ENCODE data around the gene APOA5.
"Not testable (repeated sequence)": the region's sequence is repeated elsewhere in the genome, so short reads cannot be mapped to it uniquely, and the experiment has no call there.

APOA5 gene

GRCh38 chr11:116791813-116792143, at the start of gene APOA5:
Gene APOA5 (minus strand): TSS chr11:116791879. CDS start chr11:116791860, 19 bp downstream.
- no peaks in the 10 kb centered on the region for H3K9me3 Mint-ChIP-seq
- H3K27ac Mint-ChIP-seq, result no peak within 1 kb of the TSS
- peaks cover 3 to 8% of the 10 kb centered on the region in 2 donors for H3K36me3 Mint-ChIP-seq
- peaks cover 13 to 26% of the 10 kb centered on the region in 2 donors for H3K4me1 Mint-ChIP-seq
- H3K27me3 Mint-ChIP-seq, result peaks cover 7 to 10% of the 10 kb centered on the region in 2 donors
- ATAC-seq (replicated peaks) (no peak), DNase-seq (no peak)
- H3K4me3 Mint-ChIP-seq, result peak within 1 kb of the TSS in 1 of 2 donors; percentile 19

GRCh38 chr11:116840746-116841296, 49.1 kb upstream of the APOA5 start:
- Mint-ChIP-seq H3K4me3 (no peak overlapping the region), H3K9me3 (no peaks in the 10 kb centered on the region), H3K4me1 (peaks cover 3 to 5% of the 10 kb centered on the region in 2 donors), H3K27ac (peak overlapping the region; percentile 31), H3K27me3 (peaks cover 0 to 3% of the 10 kb centered on the region in 2 donors), H3K36me3 (peaks cover 17 to 21% of the 10 kb centered on the region in 2 donors)
- DNase-seq, result no peak
- ATAC-seq (replicated peaks), result no peak

GRCh38 chr11:116840224-116840745, 48.6 kb upstream of the APOA5 start:
- Mint-ChIP-seq H3K27me3 (peaks cover 0 to 3% of the 10 kb centered on the region in 2 donors), H3K9me3 (no peaks in the 10 kb centered on the region), H3K4me1 (peaks cover 5 to 11% of the 10 kb centered on the region in 2 donors), H3K27ac (no peak overlapping the region), H3K4me3 (no peak overlapping the region), H3K36me3 (peaks cover 14 to 18% of the 10 kb centered on the region in 2 donors)
- no peak for ATAC-seq (replicated peaks)
- DNase-seq, result no peak

GRCh38 chr11:116838321-116839084, 46.8 kb upstream of the APOA5 start:
- H3K4me3 Mint-ChIP-seq, result no peak overlapping the region
- peaks cover 0 to 3% of the 10 kb centered on the region in 2 donors for H3K27me3 Mint-ChIP-seq
- H3K9me3 Mint-ChIP-seq, result no peaks in the 10 kb centered on the region
- ATAC-seq (replicated peaks), result no peak
- no peak for DNase-seq
- peaks cover 11 to 18% of the 10 kb centered on the region in 2 donors for H3K4me1 Mint-ChIP-seq
- H3K27ac Mint-ChIP-seq, result no peak overlapping the region
- H3K36me3 Mint-ChIP-seq, result peaks cover 5 to 7% of the 10 kb centered on the region in 2 donors

- no peak for DNase-seq
- no peak within 1 kb of the TSS for H3K4me3 Mint-ChIP-seq
- peaks cover 0 to 3% of the 10 kb centered on the region in 2 donors for H3K27me3 Mint-ChIP-seq
- no peaks in the 10 kb centered on the region for H3K36me3 Mint-ChIP-seq
- no peak for ATAC-seq (replicated peaks)
- no peak within 1 kb of the TSS for H3K27ac Mint-ChIP-seq
- peaks cover 11 to 18% of the 10 kb centered on the region in 2 donors for H3K4me1 Mint-ChIP-seq
- H3K9me3 Mint-ChIP-seq, result no peaks in the 10 kb centered on the region
These were observed 45.8 kb upstream of the APOA5 start, which contains the start of gene APOA1 for GRCh38 chr11:116837231-116838091. Gene APOA1 (minus strand): TSS chr11:116837622. CDS start chr11:116837387, 235 bp downstream.

- H3K27me3 Mint-ChIP-seq, result peaks cover 0 to 7% of the 10 kb centered on the region in 2 donors
- H3K36me3 Mint-ChIP-seq, result no peaks in the 10 kb centered on the region
- H3K27ac Mint-ChIP-seq, result no peak overlapping the region
- H3K4me1 Mint-ChIP-seq, result peaks cover 11 to 18% of the 10 kb centered on the region in 2 donors
- no peak for ATAC-seq (replicated peaks)
- DNase-seq, result no peak
- no peak overlapping the region for H3K4me3 Mint-ChIP-seq
- H3K9me3 Mint-ChIP-seq, result no peaks in the 10 kb centered on the region
These were observed 44.9 kb upstream of the APOA5 start for GRCh38 chr11:116836632-116836991.

- H3K27me3 Mint-ChIP-seq, result peaks cover 0 to 7% of the 10 kb centered on the region in 2 donors
- peak overlapping the region; percentile 72 to 73 for H3K4me3 Mint-ChIP-seq
- peak; percentile 84 to 86 for ATAC-seq (replicated peaks)
- DNase-seq, result peak; percentile 66
- no peaks in the 10 kb centered on the region for H3K9me3 Mint-ChIP-seq
- H3K27ac Mint-ChIP-seq, result peak overlapping the region; percentile 43
- H3K4me1 Mint-ChIP-seq, result peaks cover 11 to 18% of the 10 kb centered on the region in 2 donors
- H3K36me3 Mint-ChIP-seq, result no peaks in the 10 kb centered on the region
These were observed 44.3 kb upstream of the APOA5 start for GRCh38 chr11:116835791-116836631.

GRCh38 chr11:116835042-116835772, 43.5 kb upstream of the APOA5 start:
- ATAC-seq (replicated peaks), result peak; percentile 31 to 34
- Mint-ChIP-seq H3K27ac (peak overlapping the region; percentile 43), H3K9me3 (no peaks in the 10 kb centered on the region)

GRCh38 chr11:116834535-116835041, 42.9 kb upstream of the APOA5 start:
- H3K27ac Mint-ChIP-seq; H3K36me3 Mint-ChIP-seq; ATAC-seq (replicated peaks); DNase-seq; H3K9me3 Mint-ChIP-seq; H3K27me3 Mint-ChIP-seq: not testable (repeated sequence)
- Mint-ChIP-seq H3K4me1 (peaks cover 11 to 18% of the 10 kb centered on the region in 2 donors), H3K4me3 (peak overlapping the region in 1 of 2 donors; percentile 72)

More at GRCh38 chr11:116835042-116835772, 43.5 kb upstream of the APOA5 start:
- Mint-ChIP-seq H3K36me3 (no peaks in the 10 kb centered on the region), H3K4me3 (peak overlapping the region; percentile 72 to 73), H3K27me3 (peaks cover 0 to 7% of the 10 kb centered on the region in 2 donors), H3K4me1 (peaks cover 11 to 18% of the 10 kb centered on the region in 2 donors)
- no peak for DNase-seq

- H3K4me3 Mint-ChIP-seq, result no peak overlapping the region
- no peaks in the 10 kb centered on the region for H3K36me3 Mint-ChIP-seq
- DNase-seq, result no peak
- no peak for ATAC-seq (replicated peaks)
- H3K27ac Mint-ChIP-seq, result no peak overlapping the region
- H3K27me3 Mint-ChIP-seq, result peaks cover 0 to 7% of the 10 kb centered on the region in 2 donors
- no peaks in the 10 kb centered on the region for H3K9me3 Mint-ChIP-seq
- peaks cover 11 to 18% of the 10 kb centered on the region in 2 donors for H3K4me1 Mint-ChIP-seq
These were observed 42.3 kb upstream of the APOA5 start for GRCh38 chr11:116833816-116834534.

- Mint-ChIP-seq H3K9me3 (no peaks in the 10 kb centered on the region), H3K27ac (no peak overlapping the region), H3K27me3 (peaks cover 0 to 7% of the 10 kb centered on the region in 2 donors), H3K4me1 (peaks cover 11 to 18% of the 10 kb centered on the region in 2 donors), H3K36me3 (no peaks in the 10 kb centered on the region), H3K4me3 (no peak overlapping the region)
- no peak for ATAC-seq (replicated peaks)
- DNase-seq, result no peak
These were observed 41.8 kb upstream of the APOA5 start for GRCh38 chr11:116833491-116833815.
